ENCODE results near the gene SH2D3A. TPM values are rescaled to one million over a fixed set of nuclear protein-coding genes. Genes with fewer than 3 reads are reported as not detected.

Gene SH2D3A
- total and polyA plus RNA-seq, 2 experiments from 2014 or later, result 20.7 to 38.4 TPM

GRCh38 chr19:6718741-6719539 lies 48.3 kb downstream of the SH2D3A start:
- peaks cover 24% of the 10 kb centered on the region for H3K36me3 Mint-ChIP-seq (ENCODE audit: low read depth)
- no peak overlapping the region for H3K4me3 Mint-ChIP-seq
- Histone ChIP-seq H3K27ac (ENCODE audit: low read depth) (no peak overlapping the region), H4K20me1 (replicated peaks; ENCODE audit: insufficient read depth) (no peaks in the 10 kb centered on the region), H3K36me3 (ENCODE audit: insufficient read depth) (no peaks in the 10 kb centered on the region), H3K4me3 (no peak overlapping the region), H3K79me2 (replicated peaks; ENCODE audit: insufficient read depth) (no peaks in the 10 kb centered on the region), H3K27me3 (ENCODE audit: insufficient read depth) (no peaks in the 10 kb centered on the region), H3K9me2 (ENCODE audit: insufficient read depth) (no peaks in the 10 kb centered on the region), H2AFZ (no peak overlapping the region), H3K4me2 (no peak overlapping the region), H3K4me1 (ENCODE audit: insufficient read depth) (peaks cover 7% of the 10 kb centered on the region), H3F3A (replicated peaks; ENCODE audit: low read depth) (peaks cover 8% of the 10 kb centered on the region)
- peaks cover 62% of the 10 kb centered on the region for H3K9me3 Mint-ChIP-seq
- DNase-seq (ENCODE audit: low spot score) (peak; percentile 92), ATAC-seq (peak; percentile 27)
- H3K27me3 Mint-ChIP-seq (ENCODE audit: insufficient read depth, low read depth, poor library complexity), result peaks cover 19% of the 10 kb centered on the region
- H3K27ac Mint-ChIP-seq, result no peak overlapping the region
- H3K4me1 Mint-ChIP-seq, result peaks cover 6% of the 10 kb centered on the region
- TF ChIP-seq CREB1 (CRISPR knock-in tag; IDR thresholded peaks at IDR 0.05; ENCODE audit: low read depth) (no peak), REST (IDR thresholded peaks at IDR 0.05; ENCODE audit: unreplicated experiment) (no peak), ETS1 (IDR thresholded peaks at IDR 0.05) (no peak), ZNF331 (CRISPR knock-in tag; IDR thresholded peaks at IDR 0.05; ENCODE audit: low read depth) (no peak), EZH2 (IDR thresholded peaks at IDR 0.05; ENCODE audit: low read depth, unreplicated experiment) (no peak), JUNB (IDR thresholded peaks at IDR 0.05; ENCODE audit: unreplicated experiment) (no peak), ZNF114 (CRISPR knock-in tag; IDR thresholded peaks at IDR 0.05) (no peak), POLR2AphosphoS5 (IDR thresholded peaks at IDR 0.05; ENCODE audit: low read depth) (no peak), STAT1 (IDR thresholded peaks at IDR 0.05; ENCODE audit: unreplicated experiment) (no peak), EZH2phosphoT487 (IDR thresholded peaks at IDR 0.05; ENCODE audit: unreplicated experiment) (no peak), ZNF462 (CRISPR knock-in tag; IDR thresholded peaks at IDR 0.05) (no peak), NANOG (IDR thresholded peaks at IDR 0.05; ENCODE audit: borderline replicate concordance) (no peak), CTCF (conservative IDR thresholded peaks at IDR 0.05; ENCODE audit: low read depth in 2 of 2) (no peak)

All from GM23338 (cell line).